Type B pancreatic cell (in vitro differentiated cells): ENCODE results near the gene CAMSAP2. TPM values are rescaled to one million over a fixed set of nuclear protein-coding genes. Genes with fewer than 3 reads are reported as not detected.

Experiments used
- DNase-seq: peaks from one replicate; pipeline ENCODE4 v3.0.0; 2021; ENCODE audit warnings: mixed read lengths; ENCODE audit not compliant: unreplicated experiment; ENCODE audit errors: extremely low spot score
- H3K27ac Mint-ChIP-seq: 2 replicates; pipeline ENCODE4 v1.8.0; 2021; ENCODE audit warnings: mild to moderate bottlenecking, mixed read lengths
- H3K27me3 Mint-ChIP-seq: 2 replicates; pipeline ENCODE4 v1.8.0; 2021; ENCODE audit warnings: mixed read lengths
- H3K36me3 Mint-ChIP-seq: 2 replicates; pipeline ENCODE4 v1.8.0; 2021; ENCODE audit warnings: mixed read lengths
- H3K4me1 Mint-ChIP-seq: one replicate; pipeline ENCODE4 v1.8.0; 2021; ENCODE audit warnings: mixed read lengths; ENCODE audit not compliant: unreplicated experiment
- H3K4me3 Mint-ChIP-seq: 2 replicates; pipeline ENCODE4 v1.8.0; 2021; ENCODE audit warnings: mild to moderate bottlenecking, mixed read lengths
- H3K9me3 Mint-ChIP-seq: 2 replicates; pipeline ENCODE4 v1.8.0; 2021; ENCODE audit warnings: mixed read lengths
- total RNA-seq: library from RNA; stranded (reverse); gene quantifications from 2 replicates; pipeline ENCODE4 v1.2.1, GENCODE V29; 2021; ENCODE audit warnings: low replicate concordance
- TF ChIP-seq, protein P1 (sequence below): fragments of 200-600 bp; sonication (generic); conservative IDR thresholded peaks from 2 replicates; pipeline ENCODE4 v1.5.0; 2021; ENCODE audit warnings: antibody characterized with exemption, mild to moderate bottlenecking

Gene CAMSAP2
- total RNA-seq, 1 donor from 2014 or later = 27.4 TPM

DNA sequence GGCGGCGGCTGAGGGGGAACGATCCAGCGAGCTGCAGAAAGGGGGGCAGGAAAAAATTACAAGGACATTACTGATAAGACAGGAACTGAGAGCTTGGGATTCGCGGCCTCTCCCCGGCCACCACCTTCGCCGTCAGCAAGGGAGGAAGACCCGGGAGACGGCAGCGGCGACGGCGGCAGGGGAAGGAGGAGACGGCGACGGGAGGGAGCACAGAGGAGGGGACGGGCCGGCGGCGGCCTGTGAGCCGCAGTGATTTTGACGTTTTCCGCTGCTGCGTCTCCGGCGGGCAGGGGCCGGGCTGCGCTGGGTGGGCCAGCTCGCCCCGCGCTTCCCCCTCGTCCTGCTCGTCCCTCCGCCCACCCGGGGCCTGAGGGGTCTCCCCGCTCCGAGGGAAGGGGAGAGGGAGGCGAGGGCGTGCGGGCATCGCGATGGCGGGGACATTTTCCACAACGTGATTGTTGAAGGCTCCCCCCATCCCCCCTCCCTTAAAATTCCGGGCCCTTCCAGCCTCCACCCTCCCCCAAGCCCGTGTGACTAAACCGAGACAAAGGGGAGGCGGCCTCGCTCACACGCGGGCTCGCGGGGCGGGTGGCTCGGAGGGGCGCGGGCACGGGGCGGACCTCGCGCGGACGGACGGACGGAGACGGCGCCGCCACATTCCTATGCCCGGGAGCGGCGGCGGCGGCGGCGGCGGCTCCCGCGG lies 407 bp downstream of the CAMSAP2 start:
- peaks cover 37% of the 10 kb centered on the region for H3K4me1 Mint-ChIP-seq
- H3K27me3 Mint-ChIP-seq = no peaks in the 10 kb centered on the region
- H3K4me3 Mint-ChIP-seq = peak overlapping the region; percentile 100
- TF ChIP-seq, protein P1, sequence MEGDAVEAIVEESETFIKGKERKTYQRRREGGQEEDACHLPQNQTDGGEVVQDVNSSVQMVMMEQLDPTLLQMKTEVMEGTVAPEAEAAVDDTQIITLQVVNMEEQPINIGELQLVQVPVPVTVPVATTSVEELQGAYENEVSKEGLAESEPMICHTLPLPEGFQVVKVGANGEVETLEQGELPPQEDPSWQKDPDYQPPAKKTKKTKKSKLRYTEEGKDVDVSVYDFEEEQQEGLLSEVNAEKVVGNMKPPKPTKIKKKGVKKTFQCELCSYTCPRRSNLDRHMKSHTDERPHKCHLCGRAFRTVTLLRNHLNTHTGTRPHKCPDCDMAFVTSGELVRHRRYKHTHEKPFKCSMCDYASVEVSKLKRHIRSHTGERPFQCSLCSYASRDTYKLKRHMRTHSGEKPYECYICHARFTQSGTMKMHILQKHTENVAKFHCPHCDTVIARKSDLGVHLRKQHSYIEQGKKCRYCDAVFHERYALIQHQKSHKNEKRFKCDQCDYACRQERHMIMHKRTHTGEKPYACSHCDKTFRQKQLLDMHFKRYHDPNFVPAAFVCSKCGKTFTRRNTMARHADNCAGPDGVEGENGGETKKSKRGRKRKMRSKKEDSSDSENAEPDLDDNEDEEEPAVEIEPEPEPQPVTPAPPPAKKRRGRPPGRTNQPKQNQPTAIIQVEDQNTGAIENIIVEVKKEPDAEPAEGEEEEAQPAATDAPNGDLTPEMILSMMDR = no peak
- peaks cover 6% of the 10 kb centered on the region for H3K36me3 Mint-ChIP-seq
- H3K9me3 Mint-ChIP-seq = no peaks in the 10 kb centered on the region
- DNase-seq = peak; percentile 85
- H3K27ac Mint-ChIP-seq = peak overlapping the region; percentile 100

DNA sequence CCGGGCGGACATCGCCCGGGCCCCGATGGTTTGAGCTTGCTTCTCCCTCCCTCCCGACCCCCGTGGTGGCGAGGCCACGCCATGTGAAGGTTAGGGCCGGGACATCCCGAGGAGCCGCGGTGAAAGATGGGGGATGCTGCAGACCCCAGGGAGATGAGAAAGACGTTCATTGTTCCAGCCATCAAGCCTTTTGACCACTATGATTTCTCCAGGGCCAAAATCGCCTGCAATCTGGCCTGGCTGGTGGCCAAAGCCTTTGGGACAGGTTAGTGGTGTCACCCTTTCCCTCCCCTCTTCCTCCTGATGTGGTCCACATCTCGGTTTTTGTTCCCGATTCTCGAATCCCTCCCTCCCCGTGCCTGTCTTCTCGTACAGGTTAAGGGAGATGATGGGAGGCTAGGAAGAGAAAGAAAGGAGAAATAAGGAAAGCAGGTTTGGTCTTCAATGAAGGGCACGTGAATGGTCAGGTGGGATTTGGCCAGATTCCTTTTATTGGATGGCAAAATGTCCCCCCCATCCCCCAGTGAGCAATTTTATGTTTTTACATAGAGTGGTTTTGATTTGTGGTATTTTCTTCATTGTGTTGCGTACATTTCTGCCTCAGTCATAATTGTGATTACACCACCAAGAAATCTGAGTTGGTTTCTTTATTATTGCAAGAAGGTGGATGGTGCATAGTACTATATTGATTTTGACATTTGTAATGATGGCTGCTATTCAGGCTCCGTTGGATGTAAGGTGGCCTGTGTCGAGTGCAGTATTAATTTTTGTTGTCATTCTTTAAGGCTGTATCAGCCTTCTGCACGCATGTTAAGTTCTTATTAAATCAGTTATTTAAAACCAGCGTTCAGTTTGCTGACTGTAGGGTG lies 1.2 kb downstream of the CAMSAP2 start:
- Mint-ChIP-seq H3K36me3 (peaks cover 13% of the 10 kb centered on the region), H3K27ac (peak overlapping the region; percentile 100), H3K4me1 (peaks cover 44% of the 10 kb centered on the region), H3K4me3 (peak overlapping the region; percentile 100), H3K9me3 (no peaks in the 10 kb centered on the region), H3K27me3 (no peaks in the 10 kb centered on the region)
- DNase-seq = no peak
- TF ChIP-seq, protein P1 = no peak

DNA sequence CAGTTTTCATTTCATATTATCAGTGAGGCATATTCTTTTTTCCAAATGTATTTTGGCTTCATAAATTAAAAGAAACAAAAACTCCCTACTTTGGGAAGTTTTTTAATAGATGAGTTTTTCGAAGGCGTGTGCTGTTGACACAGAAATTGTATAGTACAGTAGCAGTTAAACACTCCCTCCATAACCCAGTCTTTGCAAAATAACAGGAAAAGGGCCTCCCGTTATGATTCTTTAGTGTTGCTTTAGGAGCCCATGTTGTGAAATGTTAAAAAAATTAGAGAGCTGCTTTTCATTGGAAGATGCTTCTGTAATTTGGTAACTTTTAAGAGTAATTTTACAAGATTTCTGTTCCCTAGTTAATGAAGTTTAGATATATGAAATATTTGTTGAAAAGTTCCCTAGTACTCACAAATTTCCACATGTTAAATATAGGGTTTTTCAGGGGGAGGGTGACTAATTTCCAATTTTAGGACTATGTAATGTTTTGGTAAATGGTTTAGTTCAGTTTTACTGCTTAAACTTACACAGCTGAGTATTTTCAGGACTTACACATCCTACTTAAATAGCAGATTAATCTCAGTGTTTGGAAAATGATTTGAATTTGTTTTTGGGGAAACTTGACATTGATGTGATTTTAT lies 2.0 kb downstream of the CAMSAP2 start:
- DNase-seq = no peak
- Mint-ChIP-seq H3K27me3 (no peaks in the 10 kb centered on the region), H3K9me3 (no peaks in the 10 kb centered on the region), H3K4me3 (peak overlapping the region; percentile 100), H3K36me3 (peaks cover 13% of the 10 kb centered on the region), H3K27ac (peak overlapping the region; percentile 100), H3K4me1 (peaks cover 44% of the 10 kb centered on the region)
- TF ChIP-seq, protein P1 = no peak

DNA sequence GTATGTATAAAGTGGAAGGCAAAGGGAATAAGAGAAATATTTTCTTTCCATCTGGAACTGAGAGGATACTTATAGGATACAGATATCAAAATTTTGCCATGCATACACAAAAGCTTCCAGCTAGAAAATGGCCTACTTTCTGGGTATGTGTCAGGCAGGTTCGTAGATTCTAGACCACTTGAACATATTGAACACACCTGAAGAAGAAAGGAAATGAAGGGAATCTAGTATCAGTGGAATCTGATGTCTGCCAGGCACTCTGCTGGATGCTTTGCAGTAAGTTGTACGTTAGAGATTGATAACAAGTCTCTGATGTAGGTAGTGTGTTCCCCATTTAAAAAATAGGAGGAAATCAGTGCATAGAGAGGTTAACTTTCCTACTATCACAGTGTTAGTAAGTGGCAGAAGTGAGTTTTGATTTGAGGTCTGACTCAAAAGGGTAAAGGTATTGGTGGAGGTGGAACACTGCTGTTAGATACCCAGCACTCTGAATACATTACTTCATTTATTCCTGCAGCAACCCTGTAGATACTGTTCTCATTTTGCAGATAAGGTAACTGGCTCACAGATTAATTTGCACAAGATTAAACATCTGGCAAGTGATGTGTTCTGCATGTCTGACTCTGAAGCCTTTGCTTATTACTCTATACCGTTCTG lies 3.0 kb downstream of the CAMSAP2 start:
- DNase-seq = no peak
- no peaks in the 10 kb centered on the region for H3K27me3 Mint-ChIP-seq
- peaks cover 20% of the 10 kb centered on the region for H3K36me3 Mint-ChIP-seq
- H3K4me3 Mint-ChIP-seq = peak overlapping the region; percentile 100
- peaks cover 5% of the 10 kb centered on the region for H3K9me3 Mint-ChIP-seq
- peaks cover 48% of the 10 kb centered on the region for H3K4me1 Mint-ChIP-seq
- H3K27ac Mint-ChIP-seq = peak overlapping the region; percentile 22
- TF ChIP-seq, protein P1 = no peak

DNA sequence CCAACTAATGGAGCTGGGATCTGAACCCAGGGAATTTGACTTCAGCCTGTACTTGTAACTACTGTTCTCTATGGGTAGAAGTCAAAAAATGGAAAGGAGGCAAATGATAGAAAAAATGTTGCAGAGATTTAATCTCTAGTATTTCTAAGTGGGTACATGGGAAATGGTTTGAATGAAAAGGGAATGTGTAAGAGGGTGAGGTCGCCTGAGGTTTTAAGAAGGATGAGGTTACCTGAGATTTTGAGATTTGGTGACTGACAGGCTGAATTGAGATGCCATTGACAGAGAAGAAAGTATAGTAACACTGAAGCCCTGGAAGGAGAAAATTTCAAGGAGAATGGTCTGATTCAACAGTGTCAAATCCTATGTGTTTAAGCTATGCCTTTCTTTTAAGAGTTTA lies 5.5 kb downstream of the CAMSAP2 start:
- Mint-ChIP-seq H3K27me3 (no peaks in the 10 kb centered on the region), H3K4me1 (peaks cover 45% of the 10 kb centered on the region), H3K36me3 (peaks cover 31% of the 10 kb centered on the region), H3K27ac (peak overlapping the region; percentile 2), H3K9me3 (peaks cover 11% of the 10 kb centered on the region), H3K4me3 (peak overlapping the region; percentile 5)
- TF ChIP-seq, protein P1 = no peak
- DNase-seq = no peak
